ENCODE data around the gene COL15A1.
"Not testable (repeated sequence)": the region's sequence is repeated elsewhere in the genome, so short reads cannot be mapped to it uniquely, and the experiment has no call there.

Gene COL15A1

GRCh38 chr9:98997604-98998003 is 53.9 kb downstream of the COL15A1 start:
- DNase-seq, result no peak

- peak; percentile 12 for DNase-seq
Measured at GRCh38 chr9:98998441-98999151, 54.9 kb downstream of the COL15A1 start.

- DNase-seq, result no peak
Measured at GRCh38 chr9:98999152-98999525, 55.4 kb downstream of the COL15A1 start.

- peak; percentile 3 for DNase-seq
Measured at GRCh38 chr9:99000476-99001395, 57.0 kb downstream of the COL15A1 start.

- DNase-seq, result no peak
Measured at GRCh38 chr9:99001892-99002291, 58.2 kb downstream of the COL15A1 start.

GRCh38 chr9:99002706-99003105 is 59.0 kb downstream of the COL15A1 start:
- no peak for DNase-seq

- no peak for DNase-seq
Measured at GRCh38 chr9:99003308-99003707, 59.6 kb downstream of the COL15A1 start.

- DNase-seq, result no peak
Measured at GRCh38 chr9:99004115-99004514, 60.4 kb downstream of the COL15A1 start.

- DNase-seq, result no peak
Measured at GRCh38 chr9:99004717-99005460, 61.2 kb downstream of the COL15A1 start.

GRCh38 chr9:99005651-99006050 is 61.9 kb downstream of the COL15A1 start:
- no peak for DNase-seq

- DNase-seq, result no peak
Measured at GRCh38 chr9:99006511-99006910, 62.8 kb downstream of the COL15A1 start.

GRCh38 chr9:99006979-99007378 is 63.3 kb downstream of the COL15A1 start:
- no peak for DNase-seq

- DNase-seq, result no peak
Measured at GRCh38 chr9:99008203-99008602, 64.5 kb downstream of the COL15A1 start.

- DNase-seq, result not testable (repeated sequence)
Measured at GRCh38 chr9:99010393-99010792, 66.7 kb downstream of the COL15A1 start.

- DNase-seq, result no peak
Measured at GRCh38 chr9:99011161-99011709, 67.5 kb downstream of the COL15A1 start.

- DNase-seq, result no peak
Measured at GRCh38 chr9:99012957-99013512, 69.3 kb downstream of the COL15A1 start.

- DNase-seq, result no peak
Measured at GRCh38 chr9:99013550-99013949, 69.8 kb downstream of the COL15A1 start.

GRCh38 chr9:99015448-99015847 is 71.7 kb downstream of the COL15A1 start:
- no peak for DNase-seq

- no peak for DNase-seq
Measured at GRCh38 chr9:99015890-99016289, 72.2 kb downstream of the COL15A1 start.

GRCh38 chr9:99016681-99017387 is 73.1 kb downstream of the COL15A1 start:
- no peak for DNase-seq

- DNase-seq, result no peak
Measured at GRCh38 chr9:99018653-99019052, 74.9 kb downstream of the COL15A1 start.

Measured in SHP77 treated with DMSO at 0.1 percent for 48 hours (cell line).